ENCODE measurements around the gene C9orf72.

DNA sequence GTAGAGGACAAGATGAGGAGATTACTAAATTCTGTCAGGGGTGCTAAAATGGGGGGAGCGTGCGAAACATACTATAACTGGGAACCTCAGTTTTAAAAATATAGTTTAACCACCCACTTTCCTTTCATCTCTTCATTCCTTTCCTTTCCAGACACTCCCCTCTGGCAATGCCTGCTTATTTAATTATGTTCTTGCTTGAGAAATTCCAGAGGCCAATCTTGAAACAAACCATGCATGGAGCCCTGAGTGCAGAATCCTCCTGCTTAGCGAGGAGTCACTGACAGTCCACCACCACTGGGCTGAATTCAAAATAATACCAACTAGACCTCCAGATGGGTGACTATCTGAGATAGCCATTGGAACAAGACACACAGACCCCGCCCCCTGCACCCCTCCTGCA is 29.7 kb upstream of the C9orf72 start:
- TF ChIP-seq, protein P1, sequence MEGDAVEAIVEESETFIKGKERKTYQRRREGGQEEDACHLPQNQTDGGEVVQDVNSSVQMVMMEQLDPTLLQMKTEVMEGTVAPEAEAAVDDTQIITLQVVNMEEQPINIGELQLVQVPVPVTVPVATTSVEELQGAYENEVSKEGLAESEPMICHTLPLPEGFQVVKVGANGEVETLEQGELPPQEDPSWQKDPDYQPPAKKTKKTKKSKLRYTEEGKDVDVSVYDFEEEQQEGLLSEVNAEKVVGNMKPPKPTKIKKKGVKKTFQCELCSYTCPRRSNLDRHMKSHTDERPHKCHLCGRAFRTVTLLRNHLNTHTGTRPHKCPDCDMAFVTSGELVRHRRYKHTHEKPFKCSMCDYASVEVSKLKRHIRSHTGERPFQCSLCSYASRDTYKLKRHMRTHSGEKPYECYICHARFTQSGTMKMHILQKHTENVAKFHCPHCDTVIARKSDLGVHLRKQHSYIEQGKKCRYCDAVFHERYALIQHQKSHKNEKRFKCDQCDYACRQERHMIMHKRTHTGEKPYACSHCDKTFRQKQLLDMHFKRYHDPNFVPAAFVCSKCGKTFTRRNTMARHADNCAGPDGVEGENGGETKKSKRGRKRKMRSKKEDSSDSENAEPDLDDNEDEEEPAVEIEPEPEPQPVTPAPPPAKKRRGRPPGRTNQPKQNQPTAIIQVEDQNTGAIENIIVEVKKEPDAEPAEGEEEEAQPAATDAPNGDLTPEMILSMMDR (conservative IDR thresholded peaks at IDR 0.05): no peak
- no peak for TF ChIP-seq EZH2 (IDR thresholded peaks at IDR 0.05; ENCODE audit: low read depth)
